ENCODE measurements around the gene CRACR2A.

DNA sequence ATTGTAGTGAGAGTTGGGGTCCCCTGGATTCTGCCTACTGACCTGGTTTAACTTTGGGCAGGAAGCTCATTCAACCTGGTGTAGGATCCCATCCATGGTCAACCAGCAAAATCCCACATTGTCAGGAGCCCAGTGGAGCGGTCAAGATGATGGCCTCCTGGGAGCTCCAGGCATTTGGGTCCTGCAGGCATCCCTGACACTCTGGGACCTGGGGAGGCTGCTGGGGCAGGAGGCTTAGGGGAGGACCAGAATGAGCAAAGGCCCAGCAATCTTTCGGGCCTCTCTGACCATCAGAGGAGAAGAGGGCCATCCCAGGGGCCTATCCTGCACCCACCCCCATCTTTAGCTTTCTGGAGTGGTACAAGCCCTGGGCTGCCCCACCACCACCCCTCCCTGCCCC, 157.9 kb downstream of the CRACR2A start:
- TF ChIP-seq EZH2phosphoT487 (IDR thresholded peaks at IDR 0.05; ENCODE audit: low read depth) = no peak
- TF ChIP-seq, protein P1, sequence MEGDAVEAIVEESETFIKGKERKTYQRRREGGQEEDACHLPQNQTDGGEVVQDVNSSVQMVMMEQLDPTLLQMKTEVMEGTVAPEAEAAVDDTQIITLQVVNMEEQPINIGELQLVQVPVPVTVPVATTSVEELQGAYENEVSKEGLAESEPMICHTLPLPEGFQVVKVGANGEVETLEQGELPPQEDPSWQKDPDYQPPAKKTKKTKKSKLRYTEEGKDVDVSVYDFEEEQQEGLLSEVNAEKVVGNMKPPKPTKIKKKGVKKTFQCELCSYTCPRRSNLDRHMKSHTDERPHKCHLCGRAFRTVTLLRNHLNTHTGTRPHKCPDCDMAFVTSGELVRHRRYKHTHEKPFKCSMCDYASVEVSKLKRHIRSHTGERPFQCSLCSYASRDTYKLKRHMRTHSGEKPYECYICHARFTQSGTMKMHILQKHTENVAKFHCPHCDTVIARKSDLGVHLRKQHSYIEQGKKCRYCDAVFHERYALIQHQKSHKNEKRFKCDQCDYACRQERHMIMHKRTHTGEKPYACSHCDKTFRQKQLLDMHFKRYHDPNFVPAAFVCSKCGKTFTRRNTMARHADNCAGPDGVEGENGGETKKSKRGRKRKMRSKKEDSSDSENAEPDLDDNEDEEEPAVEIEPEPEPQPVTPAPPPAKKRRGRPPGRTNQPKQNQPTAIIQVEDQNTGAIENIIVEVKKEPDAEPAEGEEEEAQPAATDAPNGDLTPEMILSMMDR (IDR thresholded peaks at IDR 0.05; ENCODE audit: low read depth, low read length) = no peak
